Esophagus squamous epithelium (tissue), 4 donors: ENCODE results near the gene HMCN1.

Experiments used
- POLR2A ChIP-seq, 4 donors: fragments of 450-650 bp; IDR thresholded peaks; one replicate each; pipeline ENCODE4 v1.6.1; 2017; ENCODE audit warnings: antibody characterized with exemption in 4 of 4, mild to moderate bottlenecking in 4 of 4, moderate library complexity in 3 of 4
- TF ChIP-seq, protein P1 (sequence below), 6 experiments: fragments of 450-650 bp in 4 of 6; fragments of 200-600 bp in 2 of 6; sonication (generic) in 2 of 6; IDR thresholded peaks; one replicate each; pipeline ENCODE4 v1.5.1; 2016 to 2019; ENCODE audit warnings: antibody characterized with exemption in 6 of 6, mild to moderate bottlenecking in 4 of 6, moderate library complexity in 4 of 6

DNA sequence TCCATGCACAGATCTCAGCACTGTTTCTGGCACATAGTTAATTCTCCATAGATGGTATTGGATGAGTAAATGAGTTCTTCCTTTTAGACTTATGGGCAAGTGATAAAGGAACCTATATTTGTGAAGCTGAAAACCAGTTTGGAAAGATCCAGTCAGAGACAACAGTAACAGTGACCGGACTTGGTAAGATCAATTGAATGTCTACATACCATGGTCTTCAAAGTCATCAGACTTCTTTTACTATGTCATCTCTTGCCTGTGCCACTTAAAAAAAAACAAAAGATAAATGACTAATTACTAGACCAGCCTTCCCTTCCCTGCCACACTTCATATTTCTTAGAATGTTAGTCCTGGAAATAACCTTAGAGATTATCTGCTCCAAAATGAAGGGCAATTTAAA is 246.7 kb downstream of the HMCN1 start:
- TF ChIP-seq, protein P1, sequence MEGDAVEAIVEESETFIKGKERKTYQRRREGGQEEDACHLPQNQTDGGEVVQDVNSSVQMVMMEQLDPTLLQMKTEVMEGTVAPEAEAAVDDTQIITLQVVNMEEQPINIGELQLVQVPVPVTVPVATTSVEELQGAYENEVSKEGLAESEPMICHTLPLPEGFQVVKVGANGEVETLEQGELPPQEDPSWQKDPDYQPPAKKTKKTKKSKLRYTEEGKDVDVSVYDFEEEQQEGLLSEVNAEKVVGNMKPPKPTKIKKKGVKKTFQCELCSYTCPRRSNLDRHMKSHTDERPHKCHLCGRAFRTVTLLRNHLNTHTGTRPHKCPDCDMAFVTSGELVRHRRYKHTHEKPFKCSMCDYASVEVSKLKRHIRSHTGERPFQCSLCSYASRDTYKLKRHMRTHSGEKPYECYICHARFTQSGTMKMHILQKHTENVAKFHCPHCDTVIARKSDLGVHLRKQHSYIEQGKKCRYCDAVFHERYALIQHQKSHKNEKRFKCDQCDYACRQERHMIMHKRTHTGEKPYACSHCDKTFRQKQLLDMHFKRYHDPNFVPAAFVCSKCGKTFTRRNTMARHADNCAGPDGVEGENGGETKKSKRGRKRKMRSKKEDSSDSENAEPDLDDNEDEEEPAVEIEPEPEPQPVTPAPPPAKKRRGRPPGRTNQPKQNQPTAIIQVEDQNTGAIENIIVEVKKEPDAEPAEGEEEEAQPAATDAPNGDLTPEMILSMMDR (IDR thresholded peaks at IDR 0.05): no peak
- no peak for TF ChIP-seq POLR2A (IDR thresholded peaks at IDR 0.05)
